HCT116 (cell line): Measurements from ENCODE around the gene ZMYND19. TPM values are rescaled to one million over a fixed set of nuclear protein-coding genes. Genes with fewer than 3 reads are reported as not detected.

Source experiments
- ATAC-seq: fragments of 200-7000 bp; cut with Tn5 transposase; 2 replicates; pipeline ENCODE4 v1.9.1; 2020; ENCODE audit warnings: mild to moderate bottlenecking, moderate library complexity
- BruUV-seq: library from RNA; stranded (reverse); fragments of 400-500 nt; replicated peaks from 2 replicates; lab custom pipeline; 2021; lab: Mats Ljungman, UMichigan
- CTCF ChIA-PET: fragments of 300-600 bp; sonication (Branson Sonifier 250); formaldehyde crosslinking; loops from one replicate; lab custom pipeline; 2021; ENCODE audit warnings: antibody characterized with exemption; lab: Charles Lee
- POLR2A ChIA-PET: fragments of 300-600, 350-600 bp; sonication (Branson Sonifier 250); formaldehyde crosslinking; loops from one replicate; lab custom pipeline; 2021; ENCODE audit warnings: antibody characterized with exemption; lab: Charles Lee
- RAD21 ChIA-PET, 2 experiments: fragments of 300-600 bp; sonication (Branson Sonifier 250); formaldehyde crosslinking; loops; one replicate each; lab custom pipeline; 2023; ENCODE audit warnings: low total read pairs in 2 of 2; ENCODE audit not compliant: uncharacterized antibody in 2 of 2, unreplicated experiment in 2 of 2, low non-redundant PET in 1 of 2; lab: Charles Lee
- DNase-seq: peaks from one replicate; pipeline ENCODE4 v3.0.0-alpha.2; 2010; ENCODE audit warnings: low read depth, low spot score
- H2AFZ ChIP-seq: fragments of 200-600 bp; shearing (Covaris generic), sonication (generic); 2 replicates; pipeline ENCODE4 v1.6.1; 2017; ENCODE audit warnings: low read depth, mixed run types, mixed read lengths, antibody characterized with exemption, low read length; ENCODE audit not compliant: poor library complexity, severe bottlenecking
- H3K27ac ChIP-seq: 2 replicates; pipeline ENCODE4 v1.5.1; 2012; ENCODE audit warnings: low read depth, low read length
- H3K27me3 ChIP-seq: fragments of 200-600 bp; sonication (generic); 2 replicates; pipeline ENCODE4 v1.6.1; 2016; ENCODE audit warnings: mixed run types, low read length, mixed read lengths; ENCODE audit not compliant: insufficient read depth
- H3K36me3 ChIP-seq, 2 experiments: fragments of 200-500 bp in 1 of 2; fragments of 200-600 bp in 1 of 2; sonication (Bioruptor generic) in 1 of 2; sonication (generic) in 1 of 2; 2 replicates each; pipeline versions ENCODE4 v1.5.1 to v1.6.1; 2014 to 2016; ENCODE audit warnings: low read length in 2 of 2, inconsistent platforms in 1 of 2, mixed read lengths in 1 of 2, mixed run types in 1 of 2; ENCODE audit not compliant: insufficient read depth in 2 of 2, control insufficient read depth in 1 of 2
- H3K4me1 ChIP-seq, 2 experiments: fragments of 200-600 bp in 1 of 2; sonication (generic) in 1 of 2; 2 replicates each; pipeline versions ENCODE4 v1.5.1 to v1.6.1; 2012 to 2017; ENCODE audit warnings: low read length in 2 of 2, inconsistent platforms in 1 of 2, mild to moderate bottlenecking in 1 of 2, mixed read lengths in 1 of 2, mixed run types in 1 of 2, moderate library complexity in 1 of 2; ENCODE audit not compliant: insufficient read depth in 2 of 2, control insufficient read depth in 1 of 2
- H3K4me2 ChIP-seq: fragments of 200-600 bp; sonication (generic); 2 replicates; pipeline ENCODE4 v1.6.1; 2017; ENCODE audit warnings: mixed run types, low read length, mixed read lengths
- H3K4me3 ChIP-seq, 2 experiments: fragments of 200-600 bp in 1 of 2; sonication (generic) in 1 of 2; replicated peaks in 1 of 2; 2 replicates each; pipeline ENCODE4 v1.5.1; 2011 to 2016; ENCODE audit warnings: low read length in 2 of 2, control low read depth in 1 of 2, low read depth in 1 of 2, mild to moderate bottlenecking in 1 of 2, mixed read lengths in 1 of 2, mixed run types in 1 of 2
- H3K79me2 ChIP-seq: fragments of 200-600 bp; sonication (generic); 2 replicates; pipeline ENCODE4 v1.6.1; 2017; ENCODE audit warnings: mild to moderate bottlenecking, mixed run types, low read length, moderate library complexity, mixed read lengths; ENCODE audit not compliant: insufficient read depth
- H3K9ac ChIP-seq: fragments of 200-600 bp; sonication (generic); 2 replicates; pipeline ENCODE4 v1.6.1; 2016; ENCODE audit warnings: low read length, mixed read lengths
- H3K9me2 ChIP-seq: fragments of 200-600 bp; sonication (generic), shearing (Covaris generic); 2 replicates; pipeline ENCODE4 v1.6.1; 2017; ENCODE audit warnings: mixed run types, mild to moderate bottlenecking, moderate library complexity; ENCODE audit not compliant: insufficient read depth
- H3K9me3 ChIP-seq, 2 experiments: fragments of 200-500 bp in 1 of 2; fragments of 200-600 bp in 1 of 2; sonication (Bioruptor generic) in 1 of 2; sonication (generic) in 1 of 2; 2 replicates each; pipeline ENCODE4 v1.6.1; 2014 to 2017; ENCODE audit warnings: low read length in 2 of 2, mixed read lengths in 2 of 2, inconsistent platforms in 1 of 2, low read depth in 1 of 2, mild to moderate bottlenecking in 1 of 2, mixed run types in 1 of 2, moderate library complexity in 1 of 2; ENCODE audit not compliant: control insufficient read depth in 1 of 2, insufficient read depth in 1 of 2
- H4K20me1 ChIP-seq: fragments of 200-600 bp; sonication (generic), shearing (Covaris generic); 2 replicates; pipeline ENCODE4 v1.6.1; 2017; ENCODE audit warnings: mixed run types, mild to moderate bottlenecking, moderate library complexity; ENCODE audit not compliant: insufficient read depth
- CTCF ChIP-seq, 3 experiments: fragments of 200-600 bp in 1 of 3; sonication (generic) in 1 of 3; IDR thresholded peaks in 2 of 3; conservative IDR thresholded peaks in 1 of 3; 2 replicates each; pipeline ENCODE4 v1.5.1; 2012 to 2017; ENCODE audit warnings: low read depth in 2 of 3, low read length in 2 of 3, antibody characterized with exemption in 1 of 3, borderline replicate concordance in 1 of 3, control low read depth in 1 of 3, mild to moderate bottlenecking in 1 of 3, mixed read lengths in 1 of 3, mixed run types in 1 of 3, moderate library complexity in 1 of 3; ENCODE audit not compliant: insufficient read depth in 1 of 3
- EGR1 ChIP-seq: IDR thresholded peaks from 2 replicates; pipeline ENCODE4 v1.6.1; 2012; ENCODE audit warnings: low read depth
- ELF1 ChIP-seq: IDR thresholded peaks from 2 replicates; pipeline ENCODE4 v1.6.1; 2012; ENCODE audit warnings: low read depth, borderline replicate concordance
- EZH2 ChIP-seq: fragments of 200-600 bp; sonication (generic); IDR thresholded peaks from 2 replicates; pipeline ENCODE4 v1.6.1; 2017; ENCODE audit warnings: antibody characterized with exemption, mixed run types
- FOSL1 ChIP-seq: IDR thresholded peaks from 2 replicates; pipeline ENCODE4 v1.6.1; 2012; ENCODE audit warnings: low read depth
- JUND ChIP-seq: IDR thresholded peaks from 2 replicates; pipeline ENCODE4 v1.6.1; 2012
- MAX ChIP-seq: IDR thresholded peaks from 2 replicates; pipeline ENCODE4 v1.6.1; 2012
- POLR2AphosphoS5 ChIP-seq: IDR thresholded peaks from 2 replicates; pipeline ENCODE4 v1.6.1; 2011; ENCODE audit warnings: mild to moderate bottlenecking, low read depth, low read length, moderate library complexity
- RAD21 ChIP-seq: IDR thresholded peaks from 2 replicates; pipeline ENCODE4 v1.6.1; 2012; ENCODE audit warnings: low read depth, mild to moderate bottlenecking
- SRF ChIP-seq: IDR thresholded peaks from 2 replicates; pipeline ENCODE4 v1.6.1; 2012; ENCODE audit warnings: low read depth
- TCF7L2 ChIP-seq: IDR thresholded peaks from 2 replicates; pipeline ENCODE4 v1.7.0; 2011; ENCODE audit warnings: borderline replicate concordance, inconsistent platforms; ENCODE audit not compliant: insufficient read depth, insufficient read length; ENCODE audit errors: extremely low read depth
- ZNF274 ChIP-seq: fragments of 200-500 bp; sonication (Bioruptor generic); IDR thresholded peaks from 2 replicates; pipeline ENCODE4 v1.6.1; 2014; ENCODE audit warnings: mild to moderate bottlenecking, low read depth, low read length, inconsistent platforms
- intact Hi-C: fragments of 100-400 bp; cut with micrococcal nuclease; formaldehyde crosslinking; loops from 2 replicates; pipeline ENCODE4 v1.10.0; 2022
- total RNA-seq: library from RNA; stranded (reverse); gene quantifications from one replicate; pipeline ENCODE4 v1.2.1, GENCODE V29; 2021; ENCODE audit not compliant: unreplicated experiment

ZMYND19 gene
- total RNA-seq, 1 experiment from 2014 or later: 57.4 TPM

GRCh38 chr9:137613738-137614523 lies 23.6 kb upstream of the ZMYND19 start:
- DNase-seq (no peak), ATAC-seq (no peak)
- Histone ChIP-seq H3K9ac (peak overlapping the region; percentile 92), H3K4me1 (peaks cover 41 to 60% of the 10 kb centered on the region in 2 experiments), H3K9me3 (no peaks in the 10 kb centered on the region)
- no TSS peak for BruUV-seq
- POLR2A ChIA-PET: no interaction called here
- TF ChIP-seq SRF: no peak
- no peak for TF ChIP-seq FOSL1
- no peak for TF ChIP-seq CTCF (IDR thresholded peaks at IDR 0.05 in 2 of 3, conservative IDR thresholded peaks at IDR 0.05 in 1 of 3; ENCODE audit: borderline replicate concordance in 1 of 3, insufficient read depth in 1 of 3, low read depth in 2 of 3, low read length in 2 of 3)
- no peak for TF ChIP-seq ELF1
- no peak for TF ChIP-seq EGR1
- TF ChIP-seq JUND: no peak
- no peak for TF ChIP-seq RAD21
- no peak for TF ChIP-seq ZNF274
- no peak for TF ChIP-seq MAX
- no peak for TF ChIP-seq TCF7L2
- no peak for TF ChIP-seq EZH2
- TF ChIP-seq POLR2AphosphoS5: no peak; the same call in none of the 2 replicates
- TF ChIP-seq, all 23 proteins: peak for 0
- Histone ChIP-seq H3K4me3 (peak overlapping the region in 1 of 2 experiments; percentile 62; a peak in 1 of 4 replicates), H3K27ac (peak overlapping the region; percentile 99), H3K27me3 (no peaks in the 10 kb centered on the region), H3K36me3 (peaks cover 2 to 26% of the 10 kb centered on the region in 2 experiments; a peak in 2 of 4 replicates), H3K4me2 (peak overlapping the region; percentile 100), H4K20me1 (no peaks in the 10 kb centered on the region), H2AFZ (no peak overlapping the region), H3K9me2 (no peaks in the 10 kb centered on the region), H3K79me2 (peaks cover 50% of the 10 kb centered on the region)
- intact Hi-C loops: loop anchor here (5.0 kb wide), 1 partner anchor 37 kb away; the partner anchor contains the start of gene DPH7
- CTCF ChIA-PET: no interaction called here
- RAD21 ChIA-PET: no interaction called here
